ENCODE results near the gene RGCC. TPM values are rescaled to one million over a fixed set of nuclear protein-coding genes. Genes with fewer than 3 reads are reported as not detected.
A peak's percentile ranks its signal among the peaks of the same experiment; 100 is the strongest.
"Not testable (repeated sequence)": the region's sequence is repeated elsewhere in the genome, so short reads cannot be mapped to it uniquely, and the experiment has no call there.

RGCC gene, protein sequence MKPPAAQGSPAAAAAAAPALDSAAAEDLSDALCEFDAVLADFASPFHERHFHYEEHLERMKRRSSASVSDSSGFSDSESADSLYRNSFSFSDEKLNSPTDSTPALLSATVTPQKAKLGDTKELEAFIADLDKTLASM
- 10 to 100 TPM; 25.5 to 34.7 TPM for total RNA-seq

DNA sequence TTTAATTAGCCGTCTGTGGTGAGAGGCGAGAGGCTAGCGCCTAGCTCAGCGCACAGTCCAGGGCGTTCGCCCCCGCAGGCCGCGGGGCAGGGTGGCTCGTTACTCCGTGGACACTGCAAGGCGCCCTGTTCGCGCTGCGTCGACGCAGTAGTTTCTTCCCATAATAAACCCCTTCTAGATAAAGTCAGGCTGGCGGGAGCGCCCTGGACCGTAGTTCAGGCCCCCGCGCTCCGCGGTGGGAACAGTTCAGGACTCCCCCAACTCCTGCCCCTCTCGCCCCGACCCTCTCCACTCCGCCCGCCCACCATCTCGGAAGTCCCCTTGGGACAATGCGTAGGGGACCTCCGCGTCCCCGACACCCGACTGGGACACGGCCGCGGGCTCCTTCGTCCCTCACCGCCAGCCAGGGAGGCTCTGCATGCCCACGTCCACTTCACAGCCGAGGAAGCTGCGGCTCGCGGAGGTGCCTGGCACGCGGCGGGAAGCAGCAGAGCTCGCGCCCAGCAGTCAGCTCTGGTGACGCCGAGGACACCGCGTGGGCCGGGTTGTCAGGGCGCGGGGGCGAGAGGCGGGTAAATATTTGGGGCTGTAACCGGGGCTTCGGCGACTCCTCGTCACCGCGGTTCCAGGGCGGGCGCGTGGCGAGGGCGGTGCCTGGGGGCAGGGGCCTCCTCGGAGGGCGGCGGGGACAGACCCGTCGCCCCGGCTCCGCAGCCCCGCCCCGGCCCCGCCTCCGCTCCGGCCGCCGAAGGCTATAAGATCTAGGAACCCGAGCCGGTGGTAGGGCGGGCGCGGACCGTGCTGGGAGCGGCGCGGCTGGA lies at the start of gene RGCC:
Gene RGCC, plus strand, starts transcription at position 783 of the 821 bp plus-strand sequence. CDS start 158 bp downstream, outside the sequence.
- peak within 1 kb of the TSS; percentile 82 for H3K27ac Mint-ChIP-seq
- peaks cover 43% of the 10 kb centered on the region for H3K4me1 Mint-ChIP-seq
- ATAC-seq (peak; percentile 79), DNase-seq (peak; percentile 85)
- CTCF ChIA-PET, result interaction anchor here (0.9 to 4.4 kb wide), 6 partner anchors 8 to 368 kb away, joined by 3 to 42 read pairs (median 4); no protein-coding TSS in a partner anchor
- peak within 1 kb of the TSS; percentile 79 for H3K4me3 Mint-ChIP-seq
- H3K27me3 Mint-ChIP-seq, result peaks cover 23% of the 10 kb centered on the region
- no peaks in the 10 kb centered on the region for H3K9me3 Mint-ChIP-seq (ENCODE audit: low read depth)
- H3K36me3 Mint-ChIP-seq, result peaks cover 20% of the 10 kb centered on the region

DNA sequence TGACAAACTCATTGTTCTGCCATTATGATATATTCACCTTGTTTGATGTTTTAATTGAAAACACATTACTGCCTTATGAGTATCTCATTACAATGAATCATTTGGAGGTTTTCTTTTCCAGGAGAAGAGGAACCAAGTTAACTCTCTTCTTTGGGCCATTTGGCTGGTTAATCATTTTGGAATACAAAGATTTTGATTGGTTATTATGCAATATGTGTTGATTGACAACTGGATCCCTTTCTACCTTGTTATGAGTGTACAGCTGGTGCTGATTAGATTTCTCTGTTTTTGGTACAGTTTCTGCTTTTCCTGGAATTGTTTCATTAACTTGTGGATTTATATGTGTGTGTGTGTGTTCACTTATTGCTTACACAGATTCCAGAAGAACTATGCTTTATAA lies 49.2 kb upstream of the RGCC start:
- CTCF ChIA-PET, result no interaction called here
- no peak for DNase-seq
- no peak for ATAC-seq
- no peaks in the 10 kb centered on the region for H3K36me3 Mint-ChIP-seq
- H3K9me3 Mint-ChIP-seq (ENCODE audit: low read depth), result no peaks in the 10 kb centered on the region
- H3K27ac Mint-ChIP-seq, result no peak overlapping the region
- no peaks in the 10 kb centered on the region for H3K4me1 Mint-ChIP-seq
- H3K27me3 Mint-ChIP-seq, result no peaks in the 10 kb centered on the region
- no peak overlapping the region for H3K4me3 Mint-ChIP-seq

DNA sequence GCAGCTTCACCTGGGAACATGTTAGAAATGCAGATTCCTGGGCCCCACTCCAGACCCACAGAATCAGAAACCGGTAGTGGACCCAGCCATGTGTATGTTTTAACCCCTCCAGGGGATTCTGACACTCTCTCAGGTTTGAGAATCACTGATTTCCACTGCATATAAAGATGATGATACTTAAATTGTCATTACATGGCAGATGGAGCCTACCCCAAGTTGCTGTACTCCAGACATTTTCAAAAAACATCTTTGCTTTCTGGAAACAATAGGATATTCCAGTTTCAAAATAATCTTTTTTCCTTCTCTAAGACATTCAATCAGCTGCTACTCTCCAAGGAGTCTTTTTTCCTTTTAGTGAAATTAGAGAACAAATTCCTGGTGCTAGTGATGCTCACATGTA lies 48.6 kb upstream of the RGCC start:
- Mint-ChIP-seq H3K36me3 (no peaks in the 10 kb centered on the region), H3K4me3 (no peak overlapping the region), H3K9me3 (ENCODE audit: low read depth) (no peaks in the 10 kb centered on the region), H3K27me3 (no peaks in the 10 kb centered on the region), H3K27ac (no peak overlapping the region), H3K4me1 (no peaks in the 10 kb centered on the region)
- no peak for DNase-seq
- ATAC-seq, result no peak
- CTCF ChIA-PET, result no interaction called here

DNA sequence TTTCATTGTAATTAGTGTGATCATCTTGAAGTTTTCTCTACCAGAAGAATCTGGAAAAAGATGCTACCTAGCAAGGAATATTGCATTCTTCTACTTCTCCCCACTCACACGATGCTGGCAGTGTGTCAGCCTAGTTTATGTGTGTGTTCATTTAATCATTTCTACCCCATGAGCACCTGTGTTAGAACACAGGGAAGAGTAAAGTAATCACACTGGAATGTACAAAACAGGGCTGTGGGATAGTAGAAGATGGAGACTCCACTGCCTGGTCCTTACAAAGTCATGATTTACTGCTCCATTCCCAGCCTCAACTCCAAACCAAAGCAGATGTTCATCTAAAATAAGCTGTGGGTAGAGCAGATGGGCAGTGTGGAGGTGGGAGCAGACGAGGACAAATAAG lies 47.7 kb upstream of the RGCC start:
- Mint-ChIP-seq H3K36me3 (no peaks in the 10 kb centered on the region), H3K27ac (no peak overlapping the region), H3K27me3 (no peaks in the 10 kb centered on the region), H3K4me1 (no peaks in the 10 kb centered on the region), H3K4me3 (no peak overlapping the region), H3K9me3 (ENCODE audit: low read depth) (no peaks in the 10 kb centered on the region)
- CTCF ChIA-PET, result no interaction called here
- DNase-seq (no peak), ATAC-seq (no peak)

DNA sequence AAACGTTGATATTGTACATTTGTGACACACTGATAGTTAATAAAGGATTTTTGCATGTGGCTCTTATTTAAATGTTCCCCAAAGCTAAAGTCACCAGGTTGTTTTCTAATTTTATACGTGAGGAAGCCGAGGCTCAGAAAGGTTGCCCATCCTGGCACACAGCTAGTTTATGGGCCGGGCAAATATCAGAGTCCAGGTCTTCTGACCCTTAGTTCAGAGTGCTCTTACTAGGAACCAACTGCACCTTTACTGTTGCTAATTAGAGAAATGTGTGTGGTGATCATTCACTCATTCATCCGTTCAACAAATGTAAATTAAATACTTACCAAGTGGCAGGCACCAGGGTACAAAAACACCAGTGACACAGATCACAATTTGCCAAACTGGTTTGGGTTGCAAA lies 46.3 kb upstream of the RGCC start:
- DNase-seq (no peak), ATAC-seq (no peak)
- no peaks in the 10 kb centered on the region for H3K9me3 Mint-ChIP-seq (ENCODE audit: low read depth)
- CTCF ChIA-PET, result no interaction called here
- no peak overlapping the region for H3K27ac Mint-ChIP-seq
- H3K4me3 Mint-ChIP-seq, result no peak overlapping the region
- no peaks in the 10 kb centered on the region for H3K4me1 Mint-ChIP-seq
- no peaks in the 10 kb centered on the region for H3K36me3 Mint-ChIP-seq
- no peaks in the 10 kb centered on the region for H3K27me3 Mint-ChIP-seq

DNA sequence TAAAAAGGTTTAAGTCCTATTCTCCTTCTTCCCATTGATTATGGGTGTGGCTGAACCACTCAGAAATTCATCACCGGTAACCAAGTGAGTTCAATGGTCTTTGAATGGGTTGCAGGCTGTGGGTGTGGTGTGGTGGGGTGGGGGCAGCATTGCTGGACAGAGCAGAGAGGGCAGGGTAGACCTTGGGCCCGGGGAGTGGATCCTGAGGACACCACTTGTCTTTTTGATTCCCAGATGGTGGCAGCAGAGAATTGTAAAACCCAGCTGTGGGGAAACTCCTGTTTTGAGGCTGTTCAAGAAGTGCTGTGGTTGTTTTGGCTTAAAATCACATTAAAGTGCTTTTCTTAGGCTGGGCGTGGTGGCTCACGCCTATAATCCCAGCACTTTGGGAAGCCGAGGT lies 45.8 kb upstream of the RGCC start:
- CTCF ChIA-PET, result no interaction called here
- Mint-ChIP-seq H3K27ac (no peak overlapping the region), H3K27me3 (no peaks in the 10 kb centered on the region), H3K4me1 (no peaks in the 10 kb centered on the region), H3K4me3 (no peak overlapping the region), H3K36me3 (no peaks in the 10 kb centered on the region), H3K9me3 (ENCODE audit: low read depth) (no peaks in the 10 kb centered on the region)
- DNase-seq, result peak; percentile 43
- ATAC-seq, result peak; percentile 45

DNA sequence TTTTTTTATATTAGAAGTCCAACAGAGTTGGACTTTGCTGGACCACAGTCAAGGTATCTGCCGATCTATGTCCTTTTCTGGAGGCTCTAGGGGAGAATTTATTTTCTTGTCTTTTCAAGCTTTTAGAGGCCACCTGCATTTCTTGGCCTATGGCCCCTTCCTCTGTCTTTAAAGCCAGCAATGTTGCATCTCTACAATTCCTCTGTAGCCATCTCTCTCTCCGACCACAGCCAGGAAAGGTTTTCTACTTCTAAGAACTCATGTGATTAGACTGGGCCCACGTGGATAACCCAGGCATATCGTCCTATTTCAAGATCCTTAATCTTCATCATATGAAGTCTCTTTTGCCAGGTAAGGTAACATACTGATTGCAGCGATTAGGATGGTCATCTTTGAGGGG lies 43.5 kb upstream of the RGCC start:
- no peak for ATAC-seq
- H3K4me1 Mint-ChIP-seq, result no peaks in the 10 kb centered on the region
- no peaks in the 10 kb centered on the region for H3K27me3 Mint-ChIP-seq
- H3K9me3 Mint-ChIP-seq (ENCODE audit: low read depth), result no peaks in the 10 kb centered on the region
- H3K4me3 Mint-ChIP-seq, result no peak overlapping the region
- H3K36me3 Mint-ChIP-seq, result no peaks in the 10 kb centered on the region
- no peak for DNase-seq
- no peak overlapping the region for H3K27ac Mint-ChIP-seq
- CTCF ChIA-PET, result no interaction called here

DNA sequence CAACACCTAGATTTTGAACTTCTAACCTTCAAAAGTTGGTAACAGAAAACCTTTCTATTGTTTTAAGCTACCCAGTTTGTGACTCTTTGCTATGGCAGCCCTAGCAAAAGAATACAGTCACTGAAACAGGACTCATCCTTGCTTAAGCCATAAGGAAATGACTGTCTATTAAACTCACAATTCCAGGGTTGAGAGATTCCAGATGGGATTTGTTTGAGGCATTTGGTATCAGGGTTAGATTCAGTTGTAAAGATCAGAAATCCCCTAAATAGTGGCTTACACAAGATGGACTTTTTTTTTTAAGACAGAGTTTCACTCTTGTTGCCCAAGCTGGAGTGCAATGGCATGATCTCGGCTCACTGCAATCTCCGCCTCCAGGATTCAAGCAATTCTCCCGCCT lies 41.1 kb upstream of the RGCC start:
- DNase-seq, result no peak
- Mint-ChIP-seq H3K36me3 (no peaks in the 10 kb centered on the region), H3K27ac (no peak overlapping the region), H3K4me1 (no peaks in the 10 kb centered on the region), H3K9me3 (ENCODE audit: low read depth) (no peaks in the 10 kb centered on the region), H3K4me3 (no peak overlapping the region), H3K27me3 (no peaks in the 10 kb centered on the region)
- CTCF ChIA-PET, result interaction anchor here (0.7 kb wide), 1 partner anchor 12 kb away, joined by 3 read pairs; no protein-coding TSS in a partner anchor
- ATAC-seq, result no peak

DNA sequence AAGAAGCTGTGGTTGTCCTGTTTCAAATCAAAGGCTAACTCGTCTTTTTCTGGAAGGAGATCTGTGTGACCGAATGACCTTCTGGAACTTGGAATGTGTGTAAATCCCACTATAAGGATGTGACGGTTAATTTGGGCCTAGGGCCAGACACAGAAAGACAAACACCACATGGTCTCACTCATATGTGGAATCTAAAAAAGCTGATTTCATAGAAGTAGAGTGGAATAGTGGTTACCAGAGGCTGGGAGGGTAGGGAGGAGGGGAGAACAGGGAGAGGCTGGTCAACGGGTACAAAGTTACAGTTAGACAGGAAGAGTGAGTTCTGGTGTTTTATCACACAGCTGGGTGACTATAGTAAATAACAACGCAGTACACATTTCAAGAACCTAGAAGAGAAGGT lies 39.3 kb upstream of the RGCC start:
- H3K4me1 Mint-ChIP-seq, result no peaks in the 10 kb centered on the region
- ATAC-seq (no peak), DNase-seq (no peak)
- H3K27ac Mint-ChIP-seq, result no peak overlapping the region
- H3K4me3 Mint-ChIP-seq, result no peak overlapping the region
- CTCF ChIA-PET, result no interaction called here
- H3K36me3 Mint-ChIP-seq, result no peaks in the 10 kb centered on the region
- H3K27me3 Mint-ChIP-seq, result no peaks in the 10 kb centered on the region
- H3K9me3 Mint-ChIP-seq (ENCODE audit: low read depth), result no peaks in the 10 kb centered on the region

DNA sequence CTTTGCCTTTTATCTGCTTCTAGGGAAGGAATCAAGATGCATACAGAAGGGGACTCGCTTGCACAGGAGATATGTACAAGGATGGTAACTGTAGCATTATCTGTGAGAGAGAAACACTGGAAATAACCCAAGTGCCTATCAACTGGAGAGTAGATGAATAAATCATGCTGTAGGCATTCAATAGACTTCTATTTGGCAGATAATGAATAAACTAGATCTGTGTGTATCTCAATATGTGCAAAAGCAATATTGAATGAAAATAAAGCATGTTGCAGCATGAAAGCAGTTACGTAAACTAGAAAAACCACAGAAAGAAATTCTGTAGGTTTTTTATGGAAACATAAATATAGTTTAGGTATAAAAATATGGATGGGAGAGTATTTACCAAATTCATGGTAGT lies 38.6 kb upstream of the RGCC start:
- Mint-ChIP-seq H3K9me3 (ENCODE audit: low read depth) (no peaks in the 10 kb centered on the region), H3K36me3 (no peaks in the 10 kb centered on the region), H3K27ac (no peak overlapping the region), H3K4me1 (no peaks in the 10 kb centered on the region), H3K4me3 (no peak overlapping the region), H3K27me3 (no peaks in the 10 kb centered on the region)
- CTCF ChIA-PET, result no interaction called here
- no peak for DNase-seq
- ATAC-seq, result no peak

DNA sequence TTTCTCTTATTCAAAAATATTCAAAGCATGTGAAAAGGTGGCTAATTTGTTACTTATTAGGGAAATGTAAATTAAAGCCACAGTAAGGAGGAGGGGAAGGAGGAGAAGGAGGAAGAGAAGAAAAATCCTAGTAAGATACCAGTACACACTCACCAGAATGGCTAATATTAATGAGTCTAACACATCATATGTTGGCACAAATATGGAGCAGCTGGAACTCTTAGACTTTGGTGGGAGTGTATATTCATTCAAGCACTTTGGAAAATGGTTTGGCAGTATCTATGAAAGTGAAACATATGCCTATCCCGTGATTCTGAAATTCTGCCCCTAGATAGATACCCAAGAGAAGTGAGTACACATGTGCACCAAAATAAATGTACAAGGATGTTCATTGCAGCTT lies 38.1 kb upstream of the RGCC start:
- H3K4me1 Mint-ChIP-seq, result no peaks in the 10 kb centered on the region
- CTCF ChIA-PET, result no interaction called here

DNA sequence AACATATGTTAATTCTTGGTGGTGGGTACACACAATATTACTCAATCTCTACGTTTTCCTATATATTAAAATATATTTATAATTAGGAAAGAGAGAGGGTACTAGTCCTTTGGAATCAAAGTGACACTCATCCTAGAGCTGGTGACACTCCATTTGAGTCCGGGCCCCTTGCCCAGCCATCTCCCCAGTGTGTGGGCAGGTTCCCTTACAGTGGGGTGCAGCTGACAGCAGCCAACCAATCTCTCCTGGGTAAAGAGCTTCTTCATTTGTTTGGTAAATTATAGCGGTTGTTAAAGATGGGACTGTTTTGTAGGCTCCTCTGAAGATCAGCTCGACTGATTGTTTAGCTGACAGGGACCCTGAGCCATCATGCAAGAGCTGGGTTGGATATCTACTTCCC lies 37.2 kb upstream of the RGCC start:
- Mint-ChIP-seq H3K27ac (no peak overlapping the region), H3K4me3 (no peak overlapping the region), H3K9me3 (ENCODE audit: low read depth) (no peaks in the 10 kb centered on the region), H3K4me1 (no peaks in the 10 kb centered on the region), H3K36me3 (no peaks in the 10 kb centered on the region), H3K27me3 (no peaks in the 10 kb centered on the region)
- ATAC-seq, result no peak
- CTCF ChIA-PET, result interaction anchor here (0.9 kb wide), 1 partner anchor 232 kb away, joined by 3 read pairs; no protein-coding TSS in a partner anchor
- DNase-seq, result no peak

More for the DNA sequence above, 38.1 kb upstream of the RGCC start:
- no peak for DNase-seq
- Mint-ChIP-seq H3K9me3 (ENCODE audit: low read depth) (no peaks in the 10 kb centered on the region), H3K27ac (no peak overlapping the region), H3K36me3 (no peaks in the 10 kb centered on the region), H3K4me3 (no peak overlapping the region), H3K27me3 (no peaks in the 10 kb centered on the region)
- ATAC-seq, result no peak

DNA sequence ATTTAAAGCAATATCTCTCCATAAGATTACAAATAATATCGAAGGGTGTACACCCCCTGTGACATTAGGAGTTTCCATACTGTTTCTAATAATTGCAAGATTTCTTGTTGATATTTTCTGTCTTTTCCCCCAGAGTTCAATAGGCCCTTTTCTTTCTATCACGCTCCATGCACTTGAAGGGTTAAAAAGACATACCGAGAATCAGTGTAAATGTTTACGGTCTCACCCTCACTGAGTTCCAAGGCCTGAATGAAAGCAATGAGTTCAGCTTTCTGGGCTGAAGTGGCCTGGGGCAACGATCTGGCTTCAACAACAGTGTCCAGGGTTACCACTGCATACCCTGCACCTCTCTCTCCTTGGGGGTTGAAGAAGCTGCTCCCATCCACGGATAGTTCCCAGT lies 36.0 kb upstream of the RGCC start:
- DNase-seq; H3K4me1 Mint-ChIP-seq; H3K27ac Mint-ChIP-seq; CTCF ChIA-PET; ATAC-seq; H3K4me3 Mint-ChIP-seq; H3K9me3 Mint-ChIP-seq (ENCODE audit: low read depth); H3K36me3 Mint-ChIP-seq; H3K27me3 Mint-ChIP-seq: not testable (repeated sequence)

DNA sequence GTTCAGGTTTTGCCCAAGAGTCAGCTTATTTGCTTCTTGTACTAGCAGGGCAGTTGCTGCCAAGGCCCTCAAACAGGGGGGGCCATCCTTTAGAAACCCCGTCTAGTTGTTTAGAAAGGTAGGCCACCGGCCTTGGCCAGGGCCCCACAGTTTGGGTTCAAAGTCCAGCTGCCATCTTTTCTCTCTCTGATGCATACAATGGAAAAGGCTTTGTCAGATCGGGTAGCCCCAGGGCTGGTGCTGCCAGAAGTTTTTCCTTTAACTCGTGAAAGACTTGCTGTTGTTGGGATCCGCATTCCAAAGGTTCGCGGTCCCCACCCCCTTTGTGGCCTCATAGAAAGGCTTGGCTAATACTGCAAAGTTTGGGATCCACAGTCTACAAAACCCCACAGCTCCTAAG lies 35.4 kb upstream of the RGCC start:
- H3K9me3 Mint-ChIP-seq (ENCODE audit: low read depth); H3K27ac Mint-ChIP-seq; H3K4me1 Mint-ChIP-seq; H3K4me3 Mint-ChIP-seq; ATAC-seq; CTCF ChIA-PET; H3K36me3 Mint-ChIP-seq; DNase-seq; H3K27me3 Mint-ChIP-seq: not testable (repeated sequence)

Data from activated CD8-positive, alpha-beta memory T cell treated with anti-CD3 and anti-CD28 coated beads, Interleukin-2, amount 10 ng/mL, durations not matched to agents 7 days and 5 days (primary cell).